Stimulated activated CD4-positive, alpha-beta T cell treated with anti-CD3 and anti-CD28 coated beads, Interleukin-15, amount 100 ng/mL, for 1 hour (primary cell): ENCODE data around the gene DUSP2.

ENCODE experiments used
- DNase-seq, 2 donors: peaks; one replicate each; pipeline ENCODE4 v3.0.0-alpha.2; 2020; ENCODE audit warnings: low read depth in 1 of 2, low spot score in 1 of 2

Gene DUSP2

DNA sequence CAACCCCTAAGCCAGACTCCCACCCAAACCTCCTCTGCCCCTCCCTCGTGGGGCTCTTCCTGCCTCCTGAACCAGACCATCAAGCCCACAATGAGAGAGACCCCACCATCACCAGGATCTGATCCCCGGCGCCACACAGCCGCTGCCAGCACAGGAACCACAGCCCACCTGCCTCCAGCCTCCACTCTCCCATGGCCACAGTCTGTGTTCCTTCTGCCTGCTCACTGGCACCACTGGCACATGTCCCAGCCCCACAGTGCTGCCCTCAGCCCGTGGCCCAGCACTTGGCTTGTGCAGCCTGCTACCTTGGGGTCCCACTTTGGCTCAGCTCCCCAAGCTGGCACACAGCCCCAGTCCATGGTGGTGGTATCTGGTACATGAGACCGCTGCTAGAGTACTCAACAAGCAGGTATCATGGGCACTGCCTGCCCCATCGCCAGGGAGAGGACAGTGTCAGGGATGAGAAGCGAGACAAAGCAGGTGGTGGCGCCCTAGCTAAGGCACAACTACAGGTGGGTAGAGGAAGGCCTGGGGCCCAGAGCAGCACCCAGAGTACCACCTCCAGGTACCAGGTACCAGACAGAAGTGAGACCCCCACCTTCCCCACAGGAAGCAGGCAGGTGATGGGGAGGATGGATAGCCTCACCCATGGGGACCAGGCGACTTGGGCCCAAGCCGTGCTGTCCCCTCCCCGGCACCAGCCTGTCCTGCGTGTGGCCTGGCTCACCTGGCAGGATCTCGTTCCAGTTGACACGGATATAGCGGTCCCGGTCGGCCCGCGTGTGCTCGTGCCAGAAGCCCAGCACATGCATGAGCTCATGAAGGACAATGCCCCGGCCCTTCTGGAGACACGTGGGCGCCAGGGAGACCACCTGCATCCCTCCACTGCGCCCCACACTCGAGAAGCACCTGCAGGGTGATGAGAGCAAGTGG is 13.2 kb downstream of the DUSP2 start:
- no peak for DNase-seq

DNA sequence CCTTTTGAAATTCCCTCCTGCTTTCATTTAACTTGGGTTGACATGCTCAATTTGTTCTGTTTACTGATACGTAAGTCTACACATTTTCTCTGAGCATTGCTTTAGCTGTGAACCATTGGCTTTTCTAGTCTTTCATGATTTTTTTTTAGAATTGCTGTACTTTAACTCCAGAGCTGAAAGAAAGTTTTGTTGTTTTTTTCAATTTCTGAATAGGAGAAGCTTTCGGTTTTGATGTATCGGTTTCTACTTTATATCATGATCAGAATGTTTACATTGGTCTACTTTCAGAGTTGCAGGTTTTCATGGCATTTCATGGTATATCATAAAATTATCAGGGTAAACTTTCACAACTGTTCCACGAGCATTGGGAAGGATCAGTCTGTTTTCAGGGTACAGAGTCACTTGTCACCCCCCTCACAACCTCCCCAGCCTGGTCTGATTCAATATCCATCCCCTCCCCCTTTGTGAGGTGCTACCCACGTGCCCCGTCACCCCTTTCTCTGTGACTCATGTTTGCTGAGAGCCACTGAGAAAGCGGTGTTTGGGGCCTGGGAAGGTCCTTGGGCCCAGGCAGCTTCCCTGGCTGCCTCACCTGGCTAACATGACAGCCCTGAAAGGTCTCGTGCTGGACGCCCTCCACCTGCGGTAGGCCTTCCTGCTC is 14.0 kb downstream of the DUSP2 start:
- no peak for DNase-seq

DNA sequence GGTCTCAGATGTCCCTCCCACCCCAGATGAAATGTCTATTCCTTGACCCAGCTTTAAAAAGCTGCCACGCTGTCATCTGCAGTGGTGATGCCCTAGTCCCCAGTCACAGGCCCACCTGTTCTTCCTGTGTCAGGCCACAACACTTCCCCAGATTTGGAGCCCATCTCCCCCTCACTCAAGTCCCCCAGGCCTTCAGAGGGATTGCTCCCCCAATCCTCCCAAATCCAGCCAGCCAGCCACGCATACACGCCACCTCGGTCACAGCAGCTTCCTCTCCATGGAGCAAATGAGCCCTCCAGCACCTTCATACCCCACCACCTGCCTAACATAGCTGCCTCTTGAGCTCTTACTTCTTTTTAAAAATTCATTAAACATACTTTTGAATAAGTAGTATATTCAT is 14.8 kb downstream of the DUSP2 start:
- no peak for DNase-seq

DNA sequence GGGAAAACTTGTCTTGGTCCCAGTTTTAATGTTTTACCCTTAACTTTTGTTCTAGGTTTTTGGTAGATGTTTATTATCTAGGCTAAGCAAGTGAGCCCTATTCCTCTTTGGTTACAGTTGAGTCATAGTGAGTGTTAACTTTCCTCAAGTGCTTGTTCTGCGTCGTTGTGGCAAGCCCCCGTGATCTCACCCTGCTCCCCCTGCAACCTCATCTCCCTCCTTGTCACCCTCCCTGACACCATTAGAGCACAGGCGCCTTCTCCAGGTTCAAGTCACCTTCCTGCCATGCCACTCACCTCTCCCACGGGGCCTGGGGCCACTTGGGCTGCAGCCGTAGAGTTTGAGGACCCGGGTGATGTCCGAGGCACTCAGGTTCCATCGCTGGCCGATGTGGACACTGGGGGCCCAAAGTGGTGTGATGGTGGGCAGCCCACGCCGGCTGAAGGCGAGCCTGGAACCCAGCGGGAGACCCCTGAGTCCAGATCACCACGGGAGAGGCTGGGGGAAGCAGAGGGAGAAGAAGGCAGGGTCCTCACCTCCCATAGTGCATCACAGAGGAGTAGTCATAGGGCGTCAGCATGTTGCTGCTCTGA is 15.6 kb downstream of the DUSP2 start:
- no peak for DNase-seq

DNA sequence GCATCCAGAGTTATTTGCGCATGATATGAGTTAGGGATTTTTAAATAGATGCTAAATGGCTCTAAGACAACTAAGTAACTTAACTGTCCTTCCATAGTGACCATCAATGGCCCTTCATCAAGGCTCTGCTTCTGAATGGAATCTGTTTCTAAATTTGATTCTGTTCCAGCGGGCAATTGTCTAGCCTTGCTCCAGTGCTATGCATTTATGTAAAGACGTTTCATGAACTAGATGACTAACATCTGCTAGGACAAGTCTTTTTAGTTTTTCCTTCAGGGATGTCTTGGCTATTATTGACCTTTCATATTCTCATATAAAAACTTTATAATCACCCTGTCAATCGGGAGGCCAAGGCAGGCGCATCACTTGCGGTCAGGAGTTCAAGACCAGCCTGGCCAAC is 16.8 kb downstream of the DUSP2 start:
- DNase-seq, result no peak

DNA sequence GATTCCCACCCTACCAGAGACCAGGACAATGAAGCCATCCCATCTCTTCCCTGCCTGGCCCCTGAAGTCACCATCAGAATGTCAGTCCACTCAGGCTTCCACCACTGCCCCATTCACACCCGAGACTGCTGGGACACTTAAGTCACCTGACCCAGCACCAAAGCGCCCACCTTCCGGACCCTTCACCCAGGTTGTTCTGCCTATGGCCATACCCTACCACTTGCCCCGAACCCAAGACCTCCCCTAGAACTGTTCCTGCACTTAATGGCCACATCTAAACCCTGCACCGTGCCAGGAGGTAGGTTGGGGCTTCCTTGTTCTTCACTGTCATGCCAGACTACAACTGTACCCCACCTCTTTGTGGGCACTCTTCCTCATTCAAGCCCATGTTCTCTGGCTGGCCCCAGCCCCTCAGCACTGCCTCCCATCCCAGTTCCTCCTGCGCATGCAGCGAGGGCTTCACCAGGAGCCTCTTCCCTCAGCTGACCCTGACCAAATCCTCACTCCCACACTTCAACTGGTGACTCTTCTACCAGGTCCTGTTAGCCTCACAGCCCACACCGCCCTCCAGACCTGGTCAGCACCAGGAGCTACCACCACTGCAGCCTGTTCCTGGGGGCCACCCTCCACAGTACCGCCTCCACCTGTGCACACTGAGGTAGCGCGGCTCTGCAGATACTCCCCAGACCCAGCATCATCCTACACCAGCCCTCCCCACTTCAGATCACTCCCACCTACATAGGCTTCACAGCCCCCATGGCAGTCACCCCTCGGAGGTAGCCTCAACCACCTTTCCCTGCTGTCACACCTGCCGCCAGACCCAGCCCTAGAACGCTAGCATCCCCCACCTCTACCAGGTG is 20.6 kb downstream of the DUSP2 start:
- DNase-seq, result no peak

DNA sequence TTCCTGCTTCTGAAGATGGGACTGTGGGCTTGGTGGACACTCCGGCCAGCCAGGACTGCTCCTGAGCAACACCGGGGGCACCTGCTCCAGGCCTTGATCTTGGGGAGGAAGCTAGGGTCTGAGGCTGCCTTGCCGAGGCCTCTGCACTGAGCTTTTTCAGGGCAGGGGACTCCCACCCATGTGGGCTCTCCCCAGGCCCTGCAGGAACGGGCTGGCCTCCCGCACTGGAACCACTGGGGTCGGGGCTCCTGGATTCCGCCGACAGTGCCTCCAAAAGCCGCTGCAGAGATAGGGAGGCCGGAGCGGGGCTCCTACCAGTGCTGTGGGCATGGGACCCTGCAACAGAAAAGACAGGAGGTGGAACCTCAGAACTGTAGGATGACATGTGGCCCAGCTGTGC is 21.3 kb downstream of the DUSP2 start:
- no peak for DNase-seq

DNA sequence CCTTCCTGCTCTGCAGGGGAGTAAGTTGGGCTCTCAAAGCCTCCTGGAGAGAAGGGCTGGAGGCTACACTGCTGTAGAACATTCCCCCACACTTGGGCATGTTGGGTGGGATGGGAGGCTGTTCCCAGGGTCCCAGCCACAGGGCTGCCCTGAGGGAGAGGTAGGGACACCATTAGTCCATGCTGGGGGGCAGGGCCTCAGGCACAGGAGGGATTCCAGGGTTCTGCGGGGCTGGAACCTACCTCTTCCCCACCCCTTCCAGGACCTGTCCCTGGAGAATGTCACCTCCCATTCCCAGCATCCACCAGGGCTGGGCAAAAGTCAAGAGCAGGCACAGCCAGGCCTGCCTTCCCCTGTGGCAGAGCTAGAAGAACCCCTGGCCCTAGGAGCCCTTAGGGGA is 21.9 kb downstream of the DUSP2 start:
- no peak for DNase-seq

DNA sequence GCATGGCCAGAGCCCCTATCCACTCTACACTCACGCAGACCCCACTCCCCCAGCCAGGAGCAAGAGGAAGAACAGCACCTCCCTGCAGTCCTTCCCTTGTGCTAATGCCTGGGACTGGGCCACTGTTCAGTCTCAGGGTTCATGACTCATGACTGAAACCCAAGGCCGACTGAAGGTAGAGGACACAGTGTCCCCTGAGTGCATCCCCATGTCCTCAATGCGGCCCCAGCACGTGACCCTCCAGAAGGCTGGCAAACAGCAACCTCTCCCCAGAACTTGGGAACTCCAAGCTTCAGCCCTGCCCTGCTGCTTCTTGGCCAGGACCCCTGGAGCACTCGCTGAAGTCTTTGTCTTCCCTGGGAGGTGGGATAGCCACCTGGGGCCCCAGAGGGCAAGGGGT is 22.8 kb downstream of the DUSP2 start:
- DNase-seq, result no peak

DNA sequence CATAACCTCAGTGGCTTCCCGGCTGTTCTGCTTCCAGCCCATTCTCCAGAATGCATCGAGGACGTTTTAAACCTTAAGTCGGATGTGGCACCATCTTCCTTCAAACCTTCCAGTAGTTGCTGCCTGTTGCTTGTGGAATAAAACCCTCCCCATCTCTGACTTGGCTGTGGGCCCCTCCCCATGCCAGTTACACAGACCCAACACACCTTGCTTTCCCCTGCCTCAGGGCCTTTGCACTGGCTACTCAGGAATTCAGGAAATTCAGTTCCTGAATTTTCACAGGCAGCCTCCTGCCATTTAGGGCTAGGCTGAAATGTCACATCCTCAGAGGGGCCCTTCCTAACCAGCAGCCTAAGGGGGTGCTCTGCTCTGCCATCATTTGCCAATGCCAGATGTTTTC is 23.8 kb downstream of the DUSP2 start:
- no peak for DNase-seq

DNA sequence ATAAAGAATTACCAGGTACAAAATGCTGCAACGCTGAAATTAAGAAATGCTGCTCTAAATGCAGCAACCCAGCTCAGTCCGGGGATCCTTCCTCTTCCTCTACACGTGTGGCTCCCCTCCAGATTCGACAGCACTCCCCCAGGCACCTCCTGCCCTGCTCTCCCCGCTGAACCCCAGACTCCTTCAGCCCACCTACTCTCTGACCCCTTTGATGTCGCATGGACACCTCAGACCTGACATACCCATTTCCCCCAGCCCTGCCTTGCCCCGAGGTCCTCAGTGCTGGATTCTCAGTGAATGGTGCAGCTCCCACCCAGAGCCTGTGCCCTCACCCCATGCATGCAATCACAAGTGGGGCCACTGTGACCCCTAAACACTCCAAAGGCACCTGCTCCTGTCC is 24.2 kb downstream of the DUSP2 start:
- no peak for DNase-seq

DNA sequence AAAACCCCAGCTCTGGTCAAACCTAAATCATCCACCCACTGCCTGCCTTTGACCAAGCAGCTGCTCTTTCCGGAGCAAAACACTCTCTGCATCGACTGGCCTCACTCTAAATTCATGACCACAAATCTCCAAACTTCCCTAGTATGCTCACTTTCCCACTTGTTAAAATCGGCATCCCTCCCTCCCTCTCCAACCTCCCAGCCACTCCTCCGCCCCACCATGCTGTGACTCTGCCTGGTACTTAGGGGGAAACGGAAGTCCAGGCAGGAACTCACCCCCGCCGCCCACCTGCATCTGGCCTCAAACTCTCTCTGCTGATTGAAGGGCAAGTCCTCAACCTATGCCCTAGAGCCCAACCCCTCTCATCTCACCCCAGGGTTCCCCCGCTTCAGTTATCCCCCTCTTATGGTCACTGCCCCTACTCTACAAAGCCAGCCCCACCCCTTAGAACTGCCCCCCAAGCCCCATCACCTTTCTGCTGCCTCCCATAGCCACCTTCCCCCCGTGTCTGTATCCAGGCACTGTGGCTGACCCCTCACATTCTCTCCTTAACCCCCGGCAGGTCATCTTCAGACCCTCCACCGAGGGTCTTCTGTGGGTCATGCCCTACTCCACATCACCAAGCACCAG is 25.0 kb downstream of the DUSP2 start:
- DNase-seq, result no peak

DNA sequence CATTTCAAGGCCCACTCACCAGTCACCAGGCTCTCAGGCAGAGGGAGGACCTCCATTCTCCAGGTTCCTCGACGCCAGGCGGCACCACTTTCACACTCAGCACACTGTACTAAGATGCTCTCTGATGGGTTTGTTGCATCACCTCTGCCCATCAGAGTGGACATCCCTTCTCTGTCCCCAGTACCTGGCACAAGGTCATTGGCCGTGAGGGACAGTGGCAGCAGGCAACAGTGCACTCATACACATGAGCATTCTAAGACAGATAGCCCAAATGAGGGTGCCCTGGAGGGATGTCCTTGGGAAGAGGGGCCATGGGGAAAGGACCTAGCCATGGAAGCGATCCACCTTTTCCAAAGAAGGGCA is 25.9 kb downstream of the DUSP2 start:
- DNase-seq, result no peak

DNA sequence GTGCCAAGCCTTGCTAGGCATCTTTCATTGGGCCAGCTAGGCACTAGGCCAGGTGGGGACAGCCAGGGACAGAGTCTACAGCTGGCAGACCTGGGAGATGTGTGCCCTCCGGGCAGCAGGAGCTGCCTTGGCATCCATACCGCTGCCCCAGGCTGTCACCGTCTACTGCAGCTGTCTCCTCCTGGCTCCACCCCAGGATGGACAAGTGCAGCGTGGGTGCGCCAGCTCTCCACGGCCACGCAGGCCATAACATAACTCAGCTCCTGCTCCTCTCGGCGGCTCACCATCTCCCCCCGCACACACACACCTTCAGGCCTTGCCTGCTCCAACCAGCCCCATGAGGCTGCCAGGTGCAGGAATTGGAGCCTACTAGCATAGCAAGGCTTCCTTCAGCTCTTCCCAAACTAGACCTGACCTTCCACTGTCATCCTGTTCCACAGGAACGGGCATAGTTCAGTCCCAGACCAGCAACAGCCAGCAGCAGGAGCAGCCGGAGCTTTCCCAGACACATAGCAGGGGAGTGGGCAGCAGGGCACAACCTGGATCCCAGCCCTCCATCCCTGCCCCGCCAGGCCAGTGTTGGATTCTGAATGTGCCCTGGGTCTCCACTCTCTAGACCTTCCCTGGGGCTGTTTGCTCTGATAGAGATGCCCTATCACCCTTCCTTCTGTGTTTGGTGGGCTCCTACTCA is 26.4 kb downstream of the DUSP2 start:
- DNase-seq, result no peak

DNA sequence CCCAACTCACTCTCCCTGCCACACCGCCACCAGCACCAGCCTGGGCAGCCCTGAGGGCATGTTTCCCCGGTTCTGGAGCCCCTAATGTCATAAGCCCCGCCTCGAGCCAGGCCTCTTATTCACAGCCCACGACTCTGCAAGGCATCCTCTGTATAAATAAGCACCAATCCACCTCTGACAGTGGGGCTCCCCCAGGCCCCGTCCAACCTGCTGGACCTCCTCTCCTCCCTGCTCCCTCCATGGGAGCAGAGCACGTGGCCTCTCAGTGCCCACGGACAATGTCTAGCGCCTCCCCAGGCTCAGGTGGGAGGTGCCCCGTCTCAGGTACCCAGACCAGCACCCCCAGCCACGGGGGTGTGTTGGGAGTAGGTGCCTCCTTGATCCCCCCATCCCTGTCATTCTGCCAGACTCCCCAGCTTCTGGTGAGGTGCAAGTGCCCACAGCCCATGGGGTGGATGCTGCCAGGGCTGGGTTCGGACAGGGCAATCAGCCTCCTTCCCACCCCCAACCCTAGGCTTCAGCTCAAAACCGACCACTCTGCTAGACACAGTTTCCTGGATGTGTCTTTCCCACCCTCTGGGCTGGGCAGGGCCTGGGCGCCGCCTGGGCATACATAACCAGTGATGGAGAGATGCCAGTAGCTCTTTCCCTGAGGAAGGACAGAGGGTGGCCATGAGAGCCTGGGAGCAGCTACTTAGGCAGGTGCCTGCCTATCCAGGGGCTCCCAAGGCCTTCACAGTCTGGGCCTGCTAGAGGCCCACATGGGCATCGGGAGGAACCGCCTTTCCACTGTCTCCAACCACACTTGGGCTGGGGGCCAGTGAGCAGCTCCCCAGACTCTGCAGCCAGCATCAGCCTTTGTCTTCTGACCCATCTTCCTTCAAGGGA is 27.3 kb downstream of the DUSP2 start:
- no peak for DNase-seq

DNA sequence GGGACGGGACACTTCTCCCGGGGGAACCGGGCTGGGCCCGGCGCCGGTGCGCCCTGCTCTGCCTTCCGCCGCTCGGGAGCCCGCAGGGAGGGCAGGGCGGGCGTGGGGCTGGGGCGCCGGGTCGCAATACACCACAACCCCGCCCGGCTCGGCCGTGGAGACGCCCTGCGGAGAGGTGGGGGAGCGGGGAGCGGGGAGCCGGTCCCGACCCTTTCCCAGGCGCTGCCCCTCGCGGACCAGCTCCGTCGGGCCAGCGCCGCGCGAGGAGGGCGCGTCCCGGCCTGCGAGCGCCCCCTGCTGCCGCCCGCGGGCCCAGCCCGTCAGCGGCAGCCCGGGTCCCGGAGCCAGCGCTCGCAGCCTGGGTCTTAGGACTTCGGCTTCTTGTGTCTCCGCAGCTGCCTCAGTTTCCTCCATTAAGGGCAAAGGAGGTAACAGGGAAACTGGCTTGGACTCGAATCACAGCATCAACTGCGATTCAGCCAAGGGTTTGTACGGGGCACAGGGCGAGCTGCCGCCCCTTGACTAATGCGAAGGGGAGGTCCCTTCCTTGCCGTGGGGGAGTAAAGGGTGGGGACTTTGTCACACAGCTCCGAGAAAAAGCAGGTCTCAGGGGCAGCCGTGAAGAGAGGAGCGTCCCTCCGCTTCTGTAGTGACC is 28.2 kb downstream of the DUSP2 start:
- DNase-seq, result peak; percentile 51 to 56

DNA sequence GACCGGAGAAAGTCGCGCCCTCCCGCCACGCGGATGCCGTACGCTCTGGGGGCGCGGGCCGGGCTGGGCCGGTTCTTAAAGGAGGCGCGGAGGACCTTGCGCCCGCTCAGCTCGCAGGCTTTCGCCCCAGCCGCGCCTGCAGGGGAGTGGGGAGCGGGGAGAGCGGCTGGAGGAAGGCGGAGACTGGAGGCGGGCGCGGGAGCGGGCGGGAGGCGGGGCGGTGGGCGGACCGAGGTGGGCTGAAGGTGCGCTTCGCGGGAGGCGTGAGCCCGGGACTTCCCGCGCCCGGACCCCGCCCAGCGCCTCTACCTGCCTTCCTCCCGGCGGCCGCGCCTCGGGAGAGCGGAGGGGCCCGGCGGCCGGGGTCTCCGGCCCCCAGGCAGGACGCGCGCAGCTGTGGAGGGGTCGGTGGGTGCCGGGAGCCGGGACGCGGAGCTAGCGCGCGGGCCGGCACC is 28.8 kb downstream of the DUSP2 start, which contains the start of gene ADRA2B:
Gene ADRA2B, minus strand, starts transcription at position 148 of the 455 bp plus-strand sequence. CDS start 422 bp downstream, outside the sequence.
- DNase-seq, result peak; percentile 53 to 75

DNA sequence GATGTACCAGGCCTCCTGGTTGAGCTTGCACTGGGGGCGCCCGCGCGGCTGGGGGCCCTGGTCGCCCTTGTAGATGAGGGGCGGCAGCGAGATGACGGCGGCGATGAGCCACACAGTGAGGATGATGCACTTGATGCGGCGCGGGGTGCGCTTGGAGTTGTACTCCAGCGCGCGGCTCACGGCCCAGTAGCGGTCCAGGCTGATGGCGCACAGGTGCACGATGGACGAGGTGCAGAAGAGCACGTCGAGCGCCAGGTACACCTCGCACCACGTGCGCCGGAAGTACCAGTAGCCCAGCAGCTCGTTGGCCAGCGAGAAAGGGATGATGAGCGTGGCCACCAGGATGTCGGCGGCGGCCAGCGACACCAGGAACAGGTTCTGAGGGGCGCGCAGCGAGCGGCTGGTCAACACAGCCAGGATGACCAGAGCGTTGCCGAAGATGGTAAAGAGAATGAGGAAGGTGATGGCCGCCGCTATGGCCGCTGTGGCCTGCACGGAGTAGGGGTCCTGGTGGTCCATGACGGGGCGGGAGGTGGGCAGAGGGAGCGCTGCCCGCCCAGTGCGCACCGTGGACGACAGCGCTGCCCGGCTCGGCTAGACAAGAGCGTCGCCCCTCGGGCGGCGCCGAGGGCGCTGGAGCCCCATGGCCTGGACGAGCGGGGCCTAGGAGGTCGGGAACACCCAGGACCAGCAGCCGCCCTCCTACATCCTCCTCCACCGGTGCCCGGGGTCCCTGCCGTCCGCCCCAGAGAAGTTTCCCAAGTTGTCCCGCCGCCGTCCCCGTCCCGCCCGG is 29.4 kb downstream of the DUSP2 start:
- DNase-seq, result no peak
